Left forelimb (tissue), 1 donor: Measurements from ENCODE around the gene PLXNA3.

Source experiments
- DNase-seq: peaks from one replicate; pipeline ENCODE4 v3.0.0-alpha.2; 2018; ENCODE audit warnings: low spot score

PLXNA3 gene

GRCh38 chrX:154502098-154502497 is 44.0 kb downstream of the PLXNA3 start:
- no peak for DNase-seq

GRCh38 chrX:154502989-154503388 is 44.9 kb downstream of the PLXNA3 start:
- DNase-seq: no peak

GRCh38 chrX:154505734-154506133 is 47.7 kb downstream of the PLXNA3 start:
- no peak for DNase-seq

- DNase-seq: no peak
Measured at GRCh38 chrX:154506483-154507332, 48.6 kb downstream of the PLXNA3 start.

- DNase-seq: no peak
Measured at GRCh38 chrX:154507673-154508383, 49.7 kb downstream of the PLXNA3 start.

- no peak for DNase-seq
Measured at GRCh38 chrX:154508384-154508745, 50.3 kb downstream of the PLXNA3 start.

- no peak for DNase-seq
Measured at GRCh38 chrX:154509455-154509854, 51.4 kb downstream of the PLXNA3 start.

- DNase-seq: no peak
Measured at GRCh38 chrX:154511761-154512160, 53.7 kb downstream of the PLXNA3 start.

- no peak for DNase-seq
Measured at GRCh38 chrX:154512879-154513553, 54.9 kb downstream of the PLXNA3 start.

- no peak for DNase-seq
Measured at GRCh38 chrX:154513716-154514115, 55.6 kb downstream of the PLXNA3 start.

- DNase-seq: no peak
Measured at GRCh38 chrX:154515090-154515965, 57.2 kb downstream of the PLXNA3 start.

GRCh38 chrX:154515966-154516655 is 58.0 kb downstream of the PLXNA3 start, which contains the start of gene FAM3A:
TSS of gene FAM3A (minus strand) at chrX:154516232. CDS start at chrX:154515772, 460 bp downstream.
- DNase-seq: peak; percentile 94

GRCh38 chrX:154516656-154517100 is 58.6 kb downstream of the PLXNA3 start:
- DNase-seq: no peak

- DNase-seq: no peak
Measured at GRCh38 chrX:154517101-154517781, 59.2 kb downstream of the PLXNA3 start.

- no peak for DNase-seq
Measured at GRCh38 chrX:154519389-154519788, 61.3 kb downstream of the PLXNA3 start.

GRCh38 chrX:154525606-154526490 is 67.8 kb downstream of the PLXNA3 start:
- DNase-seq: no peak

GRCh38 chrX:154526901-154527675 is 69.0 kb downstream of the PLXNA3 start:
- peak; percentile 87 for DNase-seq
